H1 (cell line): Measurements from ENCODE around the gene ARID5A. TPM values are rescaled to one million over a fixed set of nuclear protein-coding genes. Genes with fewer than 3 reads are reported as not detected.

Experiments
- BACH1 ChIP-seq: IDR thresholded peaks from 2 replicates; pipeline ENCODE4 v1.6.1; 2012; ENCODE audit warnings: low read length, improper control_type of control experiment
- CBX8 ChIP-seq: fragments of 300-800, 300-1000 bp; sonication (generic); IDR thresholded peaks from 2 replicates; pipeline ENCODE4 v1.7.1; 2016; ENCODE audit warnings: low read depth, low read length, borderline replicate concordance
- CHD7 ChIP-seq: fragments of 300-600 bp; sonication (generic); IDR thresholded peaks from 2 replicates; pipeline ENCODE4 v1.7.1; 2012; ENCODE audit warnings: low read length, moderate library complexity, mild to moderate bottlenecking, inconsistent platforms; ENCODE audit not compliant: insufficient replicate concordance
- CREB1 ChIP-seq: IDR thresholded peaks from 2 replicates; pipeline ENCODE4 v1.6.1; 2012; ENCODE audit warnings: inconsistent platforms
- HDAC6 ChIP-seq: IDR thresholded peaks from one replicate; pipeline ENCODE4 v1.7.1; 2012; ENCODE audit warnings: low read depth, mild to moderate bottlenecking, inconsistent platforms, low read length, moderate library complexity
- MAFK ChIP-seq: IDR thresholded peaks from 2 replicates; pipeline ENCODE4 v1.6.1; 2012; ENCODE audit warnings: low read depth, mild to moderate bottlenecking, improper control_type of control experiment, low read length
- RFX5 ChIP-seq: IDR thresholded peaks from 2 replicates; pipeline ENCODE4 v1.6.1; 2011; ENCODE audit warnings: low read depth, low read length, improper control_type of control experiment, borderline replicate concordance
- SP2 ChIP-seq: IDR thresholded peaks from 2 replicates; pipeline ENCODE4 v1.6.1; 2012; ENCODE audit warnings: mild to moderate bottlenecking, low read length, inconsistent platforms
- ZNF274 ChIP-seq: IDR thresholded peaks from 2 replicates; pipeline ENCODE4 v1.7.0; 2012; ENCODE audit warnings: low read length, borderline replicate concordance; ENCODE audit errors: extremely low read depth
- polyA plus RNA-seq, 7 experiments: library from polyadenylated mRNA; depleted of rRNA in 3 of 7; stranded (reverse) in 5 of 7; unstranded in 2 of 7; fragments of >200 nt in 5 of 7; fragments of 200-250 nt in 2 of 7; gene quantifications; 1 replicate in 5 of 7; 2 replicates in 1 of 7; 4 replicates in 1 of 7; pipeline versions ENCODE4 v1.2.1 to v1.2.3, GENCODE V29; 2011 to 2013; ENCODE audit warnings: missing spikeins in 2 of 7, mixed read lengths in 2 of 7
- total RNA-seq: library from RNA; stranded (reverse); fragmentation: NEBNext Ultra II Directional; extraction: Animal tissue kit (Norgen Biotek cat#: 25700); gene quantifications from 2 replicates; pipeline ENCODE4 v1.2.1, GENCODE V29; 2021
- TF ChIP-seq, protein P1 (sequence below): IDR thresholded peaks from 2 replicates; pipeline ENCODE4 v1.6.1; 2012; ENCODE audit warnings: inconsistent platforms

ARID5A gene
- total and polyA plus RNA-seq, 2 of the 8 experiments (the other 6 are each of a cell fraction or from before 2014, with no cell fraction given): 3.3 to 5.3 TPM

DNA sequence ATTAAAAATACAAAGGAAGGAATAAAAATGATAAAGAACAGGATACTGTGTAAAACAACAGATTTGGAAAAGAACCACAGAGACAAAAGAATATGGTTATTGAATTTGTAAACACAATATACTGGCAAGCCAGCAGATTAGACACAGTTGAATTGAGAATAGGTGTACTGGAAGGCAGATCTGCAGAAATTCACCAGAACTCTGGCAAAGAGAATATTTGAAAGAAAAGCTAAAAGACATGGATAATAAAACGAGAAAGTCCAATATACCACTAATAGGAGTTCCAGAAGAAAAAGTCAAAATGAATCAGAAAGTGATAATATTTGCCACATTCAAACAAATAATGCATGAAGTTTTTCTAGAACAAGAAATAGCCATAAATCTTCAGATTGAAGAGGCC lies 19.5 kb upstream of the ARID5A start (continued):
- no peak for TF ChIP-seq CHD7
- no peak for TF ChIP-seq MAFK
- TF ChIP-seq, protein P1, sequence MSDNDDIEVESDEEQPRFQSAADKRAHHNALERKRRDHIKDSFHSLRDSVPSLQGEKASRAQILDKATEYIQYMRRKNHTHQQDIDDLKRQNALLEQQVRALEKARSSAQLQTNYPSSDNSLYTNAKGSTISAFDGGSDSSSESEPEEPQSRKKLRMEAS: no peak
- no peak for TF ChIP-seq SP2
- no peak for TF ChIP-seq CREB1
- no peak for TF ChIP-seq ZNF274
- TF ChIP-seq BACH1: no peak
- no peak for TF ChIP-seq HDAC6
- TF ChIP-seq RFX5: no peak
- TF ChIP-seq CBX8: no peak
